H9 (cell line): ENCODE data around the gene AFG1L. TPM values are rescaled to one million over a fixed set of nuclear protein-coding genes. Genes with fewer than 3 reads are reported as not detected.

ENCODE experiments used
- DNase-seq: peaks from one replicate; pipeline ENCODE4 v3.0.0-alpha.2; 2017
- H2AFZ ChIP-seq: one replicate; pipeline ENCODE4 v1.6.1; 2013; ENCODE audit warnings: mild to moderate bottlenecking, low read length, control low read depth, moderate library complexity
- H2AK5ac ChIP-seq: 2 replicates; pipeline ENCODE4 v1.6.1; 2013; ENCODE audit warnings: low read length, control low read depth, mixed read lengths; ENCODE audit not compliant: insufficient read length
- H2BK120ac ChIP-seq: one replicate; pipeline ENCODE4 v1.6.1; 2013; ENCODE audit warnings: low read depth, mild to moderate bottlenecking, low read length, control low read depth, inconsistent platforms; ENCODE audit not compliant: poor library complexity, severe bottlenecking
- H2BK12ac ChIP-seq: 2 replicates; pipeline ENCODE4 v1.6.1; 2013; ENCODE audit warnings: low read length, control low read depth, mixed read lengths, low read depth; ENCODE audit not compliant: insufficient read length
- H2BK15ac ChIP-seq: 2 replicates; pipeline ENCODE4 v1.6.1; 2013; ENCODE audit warnings: low read depth, low read length, control low read depth
- H2BK20ac ChIP-seq: one replicate; pipeline ENCODE4 v1.6.1; 2013; ENCODE audit warnings: low read depth, mild to moderate bottlenecking, low read length, control low read depth, inconsistent platforms; ENCODE audit not compliant: poor library complexity, severe bottlenecking
- H2BK5ac ChIP-seq: 2 replicates; pipeline ENCODE4 v1.6.1; 2013; ENCODE audit warnings: low read length, control low read depth, mixed read lengths; ENCODE audit not compliant: insufficient read length
- H3K14ac ChIP-seq: 2 replicates; pipeline ENCODE4 v1.6.1; 2013; ENCODE audit warnings: low read length, control low read depth; ENCODE audit not compliant: insufficient read depth
- H3K18ac ChIP-seq: 2 replicates; pipeline ENCODE4 v1.6.1; 2013; ENCODE audit warnings: low read depth, mild to moderate bottlenecking, mixed read lengths, low read length, control low read depth; ENCODE audit not compliant: insufficient read length
- H3K23ac ChIP-seq: 2 replicates; pipeline ENCODE4 v1.6.1; 2013; ENCODE audit warnings: low read length, control low read depth, mixed read lengths, low read depth; ENCODE audit not compliant: insufficient read length
- H3K23me2 ChIP-seq: 2 replicates; pipeline ENCODE4 v1.6.1; 2013; ENCODE audit warnings: low read depth, mild to moderate bottlenecking, mixed read lengths, low read length, control low read depth; ENCODE audit not compliant: insufficient read length, poor library complexity, severe bottlenecking
- H3K27ac ChIP-seq: 2 replicates; pipeline ENCODE4 v1.5.1; 2013; ENCODE audit warnings: low read length, control low read depth, mixed read lengths, low read depth; ENCODE audit not compliant: insufficient read length
- H3K27me3 ChIP-seq: 2 replicates; pipeline ENCODE4 v1.6.1; 2013; ENCODE audit warnings: low read length, control low read depth, inconsistent platforms; ENCODE audit not compliant: insufficient read depth
- H3K4ac ChIP-seq: 2 replicates; pipeline ENCODE4 v1.6.1; 2013; ENCODE audit warnings: low read depth, mild to moderate bottlenecking, control low read depth, inconsistent platforms, low read length, moderate library complexity
- H3K4me1 ChIP-seq: 2 replicates; pipeline ENCODE4 v1.6.1; 2013; ENCODE audit warnings: low read length, control low read depth, inconsistent platforms; ENCODE audit not compliant: insufficient read depth
- H3K4me2 ChIP-seq: 2 replicates; pipeline ENCODE4 v1.6.1; 2013; ENCODE audit warnings: low read length, control low read depth, mixed read lengths; ENCODE audit not compliant: insufficient read length, insufficient read depth
- H3K56ac ChIP-seq: 2 replicates; pipeline ENCODE4 v1.6.1; 2013; ENCODE audit warnings: low read depth, mild to moderate bottlenecking, mixed read lengths, low read length, control low read depth; ENCODE audit not compliant: insufficient read length
- H3K79me1 ChIP-seq: 2 replicates; pipeline ENCODE4 v1.6.1; 2013; ENCODE audit warnings: low read depth, mild to moderate bottlenecking, moderate library complexity, low read length, control low read depth, inconsistent platforms; ENCODE audit not compliant: insufficient read depth, poor library complexity, severe bottlenecking
- H3K79me2 ChIP-seq: 2 replicates; pipeline ENCODE4 v1.6.1; 2013; ENCODE audit warnings: low read length, control low read depth, inconsistent platforms; ENCODE audit not compliant: insufficient read depth
- H3K9ac ChIP-seq: 2 replicates; pipeline ENCODE4 v1.6.1; 2013; ENCODE audit warnings: low read length, control low read depth, mixed read lengths; ENCODE audit not compliant: insufficient read length; ENCODE audit errors: extremely low read depth
- H3K9me3 ChIP-seq: one replicate; pipeline ENCODE4 v1.6.1; 2013; ENCODE audit warnings: low read depth, low read length, inconsistent platforms; ENCODE audit not compliant: control insufficient read depth
- H3T11ph ChIP-seq: one replicate; pipeline ENCODE4 v1.6.1; 2013; ENCODE audit warnings: mild to moderate bottlenecking, low read length, control low read depth, inconsistent platforms
- H4K20me1 ChIP-seq: one replicate; pipeline ENCODE4 v1.6.1; 2013; ENCODE audit not compliant: control insufficient read depth, insufficient read length, insufficient read depth
- H4K5ac ChIP-seq: 2 replicates; pipeline ENCODE4 v1.6.1; 2013; ENCODE audit warnings: low read depth, mild to moderate bottlenecking, mixed read lengths, low read length, control low read depth; ENCODE audit not compliant: insufficient read length
- H4K8ac ChIP-seq: replicated peaks from 2 replicates; pipeline ENCODE4 v1.6.1; 2013; ENCODE audit warnings: low read length, control low read depth, mixed read lengths, low read depth; ENCODE audit not compliant: insufficient read length
- H4K91ac ChIP-seq: 2 replicates; pipeline ENCODE4 v1.6.1; 2013; ENCODE audit warnings: low read depth, mild to moderate bottlenecking, moderate library complexity, mixed read lengths, low read length, control low read depth; ENCODE audit not compliant: insufficient read length
- H3K27ac Mint-ChIP-seq, 3 experiments: 2 replicates in 2 of 3; 3 replicates in 1 of 3; pipeline ENCODE4 v1.8.0; 2020 to 2021; ENCODE audit warnings: mixed read lengths in 3 of 3, mild to moderate bottlenecking in 1 of 3, moderate library complexity in 1 of 3
- H3K27me3 Mint-ChIP-seq: 2 replicates; pipeline ENCODE4 v1.8.0; 2021; ENCODE audit warnings: low read depth, mild to moderate bottlenecking, moderate library complexity, mixed read lengths
- H3K36me3 Mint-ChIP-seq, 3 experiments: 2 replicates in 2 of 3; 3 replicates in 1 of 3; pipeline ENCODE4 v1.8.0; 2020 to 2021; ENCODE audit warnings: low read depth in 3 of 3, mixed read lengths in 3 of 3; ENCODE audit not compliant: insufficient read depth in 1 of 3
- H3K4me1 Mint-ChIP-seq, 2 experiments: 2 replicates each; pipeline ENCODE4 v1.8.0; 2020; ENCODE audit warnings: mixed read lengths in 2 of 2
- H3K4me3 Mint-ChIP-seq, 2 experiments: 2 replicates in 1 of 2; 3 replicates in 1 of 2; pipeline ENCODE4 v1.8.0; 2020 to 2021; ENCODE audit warnings: mild to moderate bottlenecking in 2 of 2, mixed read lengths in 2 of 2, moderate library complexity in 1 of 2
- H3K9me3 Mint-ChIP-seq, 2 experiments: 2 replicates in 1 of 2; 3 replicates in 1 of 2; pipeline ENCODE4 v1.8.0; 2020; ENCODE audit warnings: mild to moderate bottlenecking in 2 of 2, mixed read lengths in 2 of 2, moderate library complexity in 1 of 2
- WGBS: extraction: QIAGEN DNeasy Blood & Tissue Kit; methylation state at CpG from one replicate; pipeline ENCODE4 v1.1.7; 2013; ENCODE audit warnings: missing lambda C conversion rate, low lambda C conversion rate, mixed read lengths; ENCODE audit not compliant: insufficient read length; ENCODE audit errors: extremely low coverage; 5-methylcytosine and 5-hydroxymethylcytosine counted together
- total RNA-seq: library from RNA; stranded (reverse); gene quantifications from 2 replicates; pipeline ENCODE4 v1.2.1, GENCODE V29; 2021
- TF ChIP-seq, protein P1 (sequence below): fragments of 200-600 bp; sonication (generic); conservative IDR thresholded peaks from 3 replicates; pipeline ENCODE4 v1.8.0; 2021; ENCODE audit warnings: antibody characterized with exemption, mild to moderate bottlenecking

Gene AFG1L
- total RNA-seq, 1 experiment from 2014 or later: 4.7 TPM

DNA sequence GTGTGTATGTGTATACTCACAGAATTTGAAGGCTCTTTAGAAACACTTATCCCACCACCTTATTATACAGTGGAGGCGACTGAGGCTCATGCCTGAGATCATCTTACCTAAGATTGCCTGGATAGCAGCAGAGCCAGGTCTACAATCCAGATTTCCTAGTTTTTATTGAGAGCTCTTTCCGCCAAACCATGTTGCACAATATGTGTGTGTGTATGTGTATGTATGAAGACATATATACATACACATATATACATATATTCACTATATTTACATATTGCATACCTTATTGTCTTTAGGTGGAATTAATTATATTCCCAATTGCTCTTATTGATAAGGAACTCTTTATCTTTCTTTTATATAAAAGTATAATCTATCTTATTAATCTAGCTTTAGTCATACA is 130.6 kb downstream of the AFG1L start:
- Histone ChIP-seq H3K9me3 (no peaks in the 10 kb centered on the region), H4K8ac (no peak overlapping the region), H3K79me2 (no peaks in the 10 kb centered on the region), H3K4ac (no peak overlapping the region), H3K23ac (no peak overlapping the region), H3K4me1 (no peaks in the 10 kb centered on the region), H3K18ac (no peak overlapping the region), H3K79me1 (no peaks in the 10 kb centered on the region), H2BK12ac (no peak overlapping the region), H2AFZ (no peak overlapping the region), H3K14ac (no peak overlapping the region), H3K56ac (no peak overlapping the region), H3K27me3 (no peaks in the 10 kb centered on the region), H2BK120ac (no peak overlapping the region), H3K23me2 (no peaks in the 10 kb centered on the region), H3K27ac (no peak overlapping the region), H3K9ac (no peak overlapping the region), H2BK15ac (no peak overlapping the region), H2AK5ac (no peak overlapping the region), H2BK20ac (no peak overlapping the region), H4K91ac (no peak overlapping the region), H3K4me2 (no peak overlapping the region), H3T11ph (no peak overlapping the region), H4K5ac (no peak overlapping the region), H2BK5ac (no peak overlapping the region), H4K20me1 (no peaks in the 10 kb centered on the region)
- no peak overlapping the region for H3K27ac Mint-ChIP-seq
- WGBS: no CpG with 5 or more reads among the region's 2 CpGs
- no peaks in the 10 kb centered on the region for H3K9me3 Mint-ChIP-seq
- DNase-seq: no peak
- H3K4me3 Mint-ChIP-seq: no peak overlapping the region
- H3K4me1 Mint-ChIP-seq: no peaks in the 10 kb centered on the region
- no peaks in the 10 kb centered on the region for H3K36me3 Mint-ChIP-seq
- TF ChIP-seq, protein P1, sequence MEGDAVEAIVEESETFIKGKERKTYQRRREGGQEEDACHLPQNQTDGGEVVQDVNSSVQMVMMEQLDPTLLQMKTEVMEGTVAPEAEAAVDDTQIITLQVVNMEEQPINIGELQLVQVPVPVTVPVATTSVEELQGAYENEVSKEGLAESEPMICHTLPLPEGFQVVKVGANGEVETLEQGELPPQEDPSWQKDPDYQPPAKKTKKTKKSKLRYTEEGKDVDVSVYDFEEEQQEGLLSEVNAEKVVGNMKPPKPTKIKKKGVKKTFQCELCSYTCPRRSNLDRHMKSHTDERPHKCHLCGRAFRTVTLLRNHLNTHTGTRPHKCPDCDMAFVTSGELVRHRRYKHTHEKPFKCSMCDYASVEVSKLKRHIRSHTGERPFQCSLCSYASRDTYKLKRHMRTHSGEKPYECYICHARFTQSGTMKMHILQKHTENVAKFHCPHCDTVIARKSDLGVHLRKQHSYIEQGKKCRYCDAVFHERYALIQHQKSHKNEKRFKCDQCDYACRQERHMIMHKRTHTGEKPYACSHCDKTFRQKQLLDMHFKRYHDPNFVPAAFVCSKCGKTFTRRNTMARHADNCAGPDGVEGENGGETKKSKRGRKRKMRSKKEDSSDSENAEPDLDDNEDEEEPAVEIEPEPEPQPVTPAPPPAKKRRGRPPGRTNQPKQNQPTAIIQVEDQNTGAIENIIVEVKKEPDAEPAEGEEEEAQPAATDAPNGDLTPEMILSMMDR: no peak
- no peaks in the 10 kb centered on the region for H3K27me3 Mint-ChIP-seq
